ENCODE measurements around the gene TEX9. TPM values are rescaled to one million over a fixed set of nuclear protein-coding genes. Genes with fewer than 3 reads are reported as not detected.
"Not testable (repeated sequence)": the region's sequence is repeated elsewhere in the genome, so short reads cannot be mapped to it uniquely, and the experiment has no call there.

TEX9 gene
- total RNA-seq, result 2.0 TPM
- long read RNA-seq, result 0 reads

DNA sequence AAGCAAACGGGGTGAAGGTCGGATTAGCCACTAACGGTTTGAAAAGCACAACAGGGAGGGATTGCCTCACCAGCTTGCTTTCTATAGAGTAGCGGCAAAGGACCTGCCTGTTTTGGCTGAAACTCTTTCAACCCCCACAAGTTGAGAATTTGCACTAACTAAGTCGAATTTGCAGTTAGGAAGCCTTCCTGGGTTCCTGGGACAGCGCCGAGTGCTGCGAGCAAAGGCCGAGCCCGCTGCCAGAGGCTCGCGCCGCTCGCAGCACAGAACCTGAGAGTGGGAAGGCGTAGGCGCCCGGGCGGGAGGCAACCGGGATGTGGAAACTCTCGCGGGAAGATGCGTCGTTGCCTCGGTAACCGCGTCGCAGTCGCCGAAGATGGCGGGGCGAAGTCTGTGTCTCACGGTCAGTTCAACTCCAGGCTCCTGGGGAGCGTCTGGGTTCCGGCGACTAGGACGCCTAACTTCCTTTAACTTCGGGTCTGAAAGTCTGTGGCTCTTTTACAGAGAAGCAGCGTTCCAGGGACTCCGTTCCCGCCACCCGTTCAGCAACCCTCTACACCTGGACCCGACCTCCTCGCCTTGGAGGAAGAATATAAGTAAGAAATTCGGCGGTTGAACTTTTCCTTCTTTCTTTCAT lies at the start of gene TEX9:
TEX9 (plus strand) TSS at position 352 of the 637 bp plus-strand sequence; CDS start at position 377, 25 bp downstream.
- peak; percentile 89 for DNase-seq (ENCODE audit: low spot score)
- intact Hi-C loops (cut with DNase I), result loop anchor here (5.0 kb wide), 1 partner anchor 118 kb away; no protein-coding TSS in a partner anchor

DNA sequence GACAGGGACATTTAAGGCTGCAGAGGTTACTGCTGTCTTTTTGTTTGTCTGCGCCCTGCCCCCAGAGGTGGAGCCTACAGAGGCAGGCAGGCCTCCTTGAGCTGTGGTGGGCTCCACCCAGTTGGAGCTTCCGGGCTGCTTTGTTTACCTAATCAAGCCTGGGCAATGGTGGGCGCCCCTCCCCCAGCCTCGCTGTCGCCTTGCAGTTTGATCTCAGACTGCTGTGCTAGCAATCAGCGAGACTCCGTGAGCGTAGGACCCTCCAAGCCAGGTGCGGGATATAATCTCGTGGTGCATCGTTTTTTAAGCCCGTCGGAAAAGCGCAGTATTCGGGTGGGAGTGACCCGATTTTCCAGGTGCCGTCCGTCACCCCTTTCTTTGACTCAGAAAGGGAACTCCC lies 48.7 kb upstream of the TEX9 start:
- intact Hi-C loops (cut with DNase I); DNase-seq (ENCODE audit: low spot score): not testable (repeated sequence)

DNA sequence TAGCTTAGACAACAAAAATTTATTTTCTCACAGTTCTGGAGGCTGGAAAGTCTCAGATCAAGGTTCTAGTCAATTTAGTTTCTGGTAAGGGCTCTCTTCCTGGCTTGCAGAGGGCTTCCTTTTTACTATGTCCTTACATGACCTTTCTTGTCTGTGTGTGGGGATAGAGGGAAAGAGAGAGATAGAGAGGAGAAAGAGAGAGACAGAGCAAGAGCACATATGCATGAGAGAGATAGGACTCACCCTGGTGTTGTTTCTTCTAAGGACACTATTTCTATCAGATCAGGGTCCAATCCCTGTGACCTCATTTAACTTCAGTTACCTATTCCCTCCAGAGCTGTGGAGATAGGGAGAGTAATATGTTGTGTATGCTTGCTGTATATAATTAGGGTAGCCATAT lies 44.9 kb upstream of the TEX9 start:
- intact Hi-C loops (cut with DNase I), result no loop called here
- DNase-seq (ENCODE audit: low spot score), result no peak

DNA sequence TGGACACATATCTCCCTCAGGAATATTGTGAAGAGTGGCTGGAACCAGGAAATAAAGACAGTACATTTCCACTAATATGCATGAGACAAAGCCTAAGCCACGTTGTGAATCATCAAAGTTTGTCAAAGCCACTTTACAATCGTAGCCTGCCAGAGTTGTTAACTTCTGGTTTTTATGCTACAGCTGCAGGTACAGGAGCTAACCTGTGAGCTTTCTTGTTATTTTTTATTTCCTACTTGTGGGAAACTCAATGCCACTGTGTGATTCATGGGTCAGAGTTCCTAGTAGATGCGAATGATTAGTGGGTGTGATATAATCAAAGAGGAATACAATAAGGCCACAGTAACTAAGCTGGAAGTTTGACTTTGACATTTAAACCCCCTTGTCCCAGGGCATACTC lies 44.4 kb upstream of the TEX9 start:
- intact Hi-C loops (cut with DNase I), result no loop called here
- no peak for DNase-seq (ENCODE audit: low spot score)

DNA sequence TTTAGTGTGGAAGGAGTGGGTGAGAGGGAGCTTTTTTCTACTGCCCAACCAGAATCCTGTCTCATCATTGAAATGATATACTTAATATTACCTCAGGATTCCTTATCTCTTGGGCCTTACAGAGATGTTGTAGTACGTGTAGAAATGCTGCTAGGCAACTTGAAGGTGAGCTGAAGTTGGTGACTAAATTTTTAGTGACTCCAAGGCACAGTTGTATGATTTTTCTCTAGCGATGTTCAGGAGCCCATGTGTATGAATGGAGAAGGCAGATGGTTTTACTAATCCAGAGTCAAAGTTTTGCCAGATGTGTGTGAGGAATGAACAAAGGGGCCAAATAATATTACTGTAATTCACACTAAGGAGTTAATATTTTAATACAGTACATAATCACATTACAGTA lies 42.8 kb upstream of the TEX9 start:
- intact Hi-C loops (cut with DNase I), result no loop called here
- DNase-seq (ENCODE audit: low spot score), result no peak

DNA sequence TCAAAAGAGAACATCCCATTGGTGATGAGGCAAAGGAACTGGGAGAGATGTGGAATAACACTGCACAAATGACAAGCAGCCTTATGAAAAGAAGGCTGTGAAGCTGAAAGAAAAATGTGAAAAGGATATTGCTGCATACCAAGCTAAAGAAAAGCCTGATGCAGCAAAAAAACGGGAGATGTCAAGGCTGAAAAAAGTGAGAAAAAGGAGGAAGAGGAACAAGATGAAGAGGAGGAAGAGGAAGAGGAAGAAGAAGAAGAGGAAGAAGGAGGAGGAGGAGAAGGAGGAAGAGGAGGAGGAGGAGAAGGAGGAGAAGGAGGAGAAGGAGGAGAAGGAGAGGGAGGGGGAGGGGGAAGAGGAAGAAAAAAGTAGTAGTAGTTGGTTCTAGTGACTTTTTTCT lies 41.8 kb upstream of the TEX9 start:
- intact Hi-C loops (cut with DNase I), result no loop called here
- no peak for DNase-seq (ENCODE audit: low spot score)

DNA sequence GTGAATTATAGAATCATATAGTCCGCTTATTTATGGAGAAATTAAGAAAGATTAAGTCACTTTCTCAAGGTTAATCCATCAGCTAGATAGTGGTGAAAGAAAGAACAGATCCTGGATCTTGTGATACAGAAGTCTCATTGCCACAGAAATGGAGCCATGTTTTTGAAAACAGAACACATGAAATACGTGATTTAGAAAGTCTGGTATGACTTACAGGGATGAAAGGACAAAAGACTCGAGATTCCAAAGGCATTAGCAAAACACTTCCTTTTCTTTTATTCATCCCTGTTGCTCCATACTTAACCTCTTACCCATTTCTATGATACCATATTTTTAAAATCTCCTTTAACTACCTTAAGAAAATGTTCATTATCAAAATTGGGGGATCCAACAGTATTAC lies 40.0 kb upstream of the TEX9 start:
- no peak for DNase-seq (ENCODE audit: low spot score)
- intact Hi-C loops (cut with DNase I), result no loop called here

DNA sequence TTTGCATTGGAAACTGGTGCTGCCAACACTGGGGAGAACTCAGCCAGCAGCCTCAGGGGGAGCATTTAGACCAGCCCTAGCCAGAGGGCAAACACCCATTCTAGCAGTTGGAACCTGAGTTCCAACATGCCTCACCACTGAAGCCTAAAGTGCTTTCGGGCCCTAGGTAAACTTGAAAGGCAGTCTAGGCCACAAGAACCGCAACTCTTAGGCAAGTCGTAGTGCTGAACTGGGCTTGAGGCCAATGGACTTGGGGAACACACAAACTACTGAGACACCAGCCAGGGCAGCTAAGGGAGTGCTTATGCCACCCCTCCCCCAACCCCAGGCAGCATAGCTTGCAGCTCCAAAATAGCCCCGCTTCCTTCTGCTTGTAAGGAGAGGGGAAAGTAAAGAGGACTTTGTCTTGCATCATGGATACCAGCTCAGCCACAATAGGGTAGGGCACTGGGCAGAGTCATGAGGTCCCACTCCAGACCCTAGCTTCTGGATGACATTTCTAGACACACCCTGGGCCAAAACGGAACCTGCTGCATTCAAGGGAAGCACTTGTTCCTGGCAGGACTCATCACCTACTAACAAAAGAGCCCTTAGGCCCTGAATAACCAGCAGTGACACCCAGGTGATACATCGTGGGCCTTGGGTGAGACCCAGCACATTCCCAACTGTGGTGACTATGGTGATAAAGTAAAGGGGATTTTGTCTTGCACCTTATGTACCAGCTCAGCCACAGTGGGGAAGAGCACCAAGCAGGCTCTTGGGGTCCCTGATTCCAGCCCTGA lies 37.3 kb upstream of the TEX9 start:
- intact Hi-C loops (cut with DNase I), result no loop called here
- DNase-seq (ENCODE audit: low spot score), result no peak

DNA sequence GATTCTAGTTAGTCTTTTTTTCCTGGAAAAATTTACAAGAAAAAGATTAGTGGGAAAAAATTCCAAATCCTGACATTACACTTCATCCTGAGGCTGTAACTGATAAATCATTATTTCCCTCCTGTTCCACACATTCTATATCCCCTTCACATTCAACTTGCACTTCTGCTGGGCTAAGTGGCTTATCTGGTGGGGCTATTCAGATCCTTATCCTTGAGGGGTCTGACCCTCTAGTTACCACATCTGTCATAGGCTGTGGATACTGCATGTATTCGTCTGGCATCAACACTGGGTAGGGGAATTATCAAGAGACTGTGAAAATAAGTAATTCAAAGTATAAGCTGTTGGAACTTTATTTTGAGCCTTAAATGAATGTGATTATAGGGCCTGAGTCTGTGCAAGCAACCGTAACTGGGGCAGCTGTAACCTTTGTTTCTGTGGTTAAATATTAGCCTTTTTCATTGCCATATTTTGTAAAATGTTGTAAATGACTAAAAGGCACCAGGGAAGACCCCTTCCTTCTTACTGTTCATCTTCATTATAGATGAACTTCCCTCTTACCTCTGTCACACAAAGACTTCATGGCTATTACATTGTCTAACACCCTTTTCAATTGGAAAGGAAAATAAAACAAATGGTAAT lies 28.0 kb upstream of the TEX9 start:
- DNase-seq (ENCODE audit: low spot score), result no peak
- intact Hi-C loops (cut with DNase I), result no loop called here

DNA sequence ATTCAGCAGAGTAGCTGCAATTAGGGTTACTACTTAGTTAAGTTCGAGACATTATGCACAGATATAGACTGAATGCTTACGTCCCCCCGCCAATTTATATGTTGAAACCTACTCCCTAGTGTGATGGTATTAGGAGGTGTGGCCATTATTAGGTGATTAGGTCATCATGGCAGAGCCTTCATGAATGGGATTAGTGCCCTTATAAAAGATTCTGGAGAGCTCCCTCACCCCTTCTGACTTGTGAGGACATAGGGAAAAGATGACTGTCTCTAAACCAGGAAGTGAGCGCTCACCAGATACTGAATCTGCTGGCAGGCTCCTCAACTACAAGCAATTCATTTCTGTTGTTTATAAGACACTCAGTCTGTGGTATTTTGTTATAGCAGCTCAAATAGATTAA lies 25.6 kb upstream of the TEX9 start:
- intact Hi-C loops (cut with DNase I), result no loop called here
- no peak for DNase-seq (ENCODE audit: low spot score)

DNA sequence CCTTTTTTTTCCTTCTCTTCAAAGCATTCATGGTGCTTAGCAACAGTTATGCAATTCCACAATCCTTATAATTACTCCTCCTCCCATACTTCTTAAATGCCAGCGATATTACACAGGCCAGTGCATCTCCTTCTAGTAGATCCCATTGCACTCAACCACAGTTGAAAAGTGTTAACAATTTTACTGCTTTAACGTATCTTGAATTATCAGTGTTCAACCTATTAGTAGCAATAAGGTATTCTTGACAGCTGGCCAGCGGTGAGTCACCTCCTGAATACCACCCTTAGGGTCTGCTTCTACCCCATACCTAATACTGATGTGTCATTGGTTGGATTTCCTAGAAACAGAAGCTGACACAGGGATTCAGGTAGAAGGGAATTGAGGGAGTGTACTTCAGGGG lies 24.0 kb upstream of the TEX9 start:
- DNase-seq (ENCODE audit: low spot score), result no peak
- intact Hi-C loops (cut with DNase I), result no loop called here

DNA sequence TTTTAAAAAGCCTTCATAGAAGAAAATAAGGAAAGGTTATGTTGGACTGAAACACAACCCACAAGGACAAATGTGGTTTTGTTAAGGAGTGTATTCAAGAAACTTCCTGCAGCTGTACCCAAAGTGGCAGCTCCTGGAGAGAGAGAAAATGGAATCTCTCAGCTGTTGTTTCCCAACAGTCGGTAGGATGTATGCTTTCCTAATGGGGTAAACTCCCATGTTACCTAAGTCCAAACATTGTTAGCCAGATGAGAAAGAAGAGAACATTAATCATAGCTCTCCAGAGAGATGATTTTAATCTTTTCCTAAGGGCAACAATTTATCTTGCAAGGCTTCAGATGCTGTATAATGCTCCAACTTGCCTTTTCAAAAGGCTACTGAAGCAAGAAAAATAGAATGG lies 22.6 kb upstream of the TEX9 start:
- intact Hi-C loops (cut with DNase I), result no loop called here
- DNase-seq (ENCODE audit: low spot score), result no peak

DNA sequence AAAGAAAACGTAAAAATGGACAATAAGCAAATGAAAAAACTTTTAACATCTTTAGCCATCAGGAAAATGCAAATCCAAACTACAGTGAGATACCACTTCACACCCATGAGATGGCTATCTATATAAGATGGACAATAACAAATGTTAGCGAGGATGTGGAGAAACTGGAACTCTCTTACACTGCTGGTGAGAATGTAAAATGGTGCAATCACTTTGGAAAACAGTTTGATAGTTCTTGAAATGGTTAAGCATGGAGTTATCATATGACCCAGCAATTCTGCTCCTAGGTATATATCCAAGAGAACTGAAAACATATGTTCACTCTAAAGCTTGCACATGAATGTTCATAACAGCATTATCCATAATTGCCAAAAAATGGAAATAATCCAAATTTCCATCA lies 21.3 kb upstream of the TEX9 start:
- no peak for DNase-seq (ENCODE audit: low spot score)
- intact Hi-C loops (cut with DNase I), result no loop called here

DNA sequence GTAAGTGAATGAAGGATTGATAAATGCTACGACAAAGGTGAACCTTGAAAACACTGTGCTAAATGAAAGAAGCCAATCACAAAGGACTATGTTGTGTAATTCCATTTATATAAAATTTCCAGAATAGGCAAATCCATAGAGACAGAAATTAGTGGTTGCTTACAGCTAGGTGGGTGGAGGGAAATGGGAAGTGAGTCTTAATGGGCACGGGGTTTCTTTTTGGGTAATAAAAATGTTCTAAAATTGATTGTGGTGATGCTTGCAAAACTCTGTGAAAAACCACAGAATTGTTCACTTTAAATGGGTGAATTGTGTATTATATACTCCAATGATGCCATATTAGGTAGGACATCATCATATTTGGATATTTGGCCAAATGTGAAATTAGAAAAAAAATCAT lies 20.9 kb upstream of the TEX9 start:
- DNase-seq (ENCODE audit: low spot score), result no peak
- intact Hi-C loops (cut with DNase I), result no loop called here

DNA sequence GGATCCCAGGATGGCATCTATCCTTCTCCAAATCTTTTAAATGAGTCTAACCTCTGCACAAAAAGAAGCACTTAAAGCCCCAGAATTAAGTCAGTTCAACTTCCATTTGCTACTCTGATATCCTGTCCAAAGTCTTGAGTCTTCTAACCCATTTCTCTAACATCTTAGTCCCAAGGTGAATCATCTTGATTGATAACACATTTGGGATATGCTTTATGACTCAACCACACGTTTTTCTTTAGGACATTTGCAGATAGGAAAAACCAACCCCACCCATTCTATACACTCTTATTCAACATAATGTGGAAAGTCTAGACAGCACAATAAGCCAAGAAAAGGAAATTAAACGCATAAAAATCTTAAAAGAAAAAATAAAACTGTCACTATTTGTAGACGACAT lies 18.8 kb upstream of the TEX9 start:
- DNase-seq (ENCODE audit: low spot score), result no peak

DNA sequence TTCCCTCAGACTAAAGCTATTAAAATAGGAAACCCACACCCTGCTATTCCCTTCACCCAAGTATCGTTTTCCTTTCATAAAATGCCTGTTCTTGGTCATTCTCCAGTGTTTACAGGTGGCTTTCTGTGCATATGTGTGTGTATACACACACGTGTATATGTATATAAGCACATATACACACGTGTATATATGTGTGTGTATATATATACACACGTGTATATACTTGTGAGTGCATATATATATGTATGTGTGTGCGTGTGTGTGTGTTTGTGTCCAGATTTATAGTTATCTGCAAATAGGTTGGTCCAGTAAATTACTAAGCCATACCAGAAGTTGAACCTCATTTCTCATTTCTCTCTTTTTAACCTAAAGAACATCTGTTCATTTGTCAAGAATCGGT lies 15.7 kb upstream of the TEX9 start:
- DNase-seq (ENCODE audit: low spot score), result no peak
- intact Hi-C loops (cut with DNase I), result no loop called here

More for the DNA sequence above, 18.8 kb upstream of the TEX9 start:
- intact Hi-C loops (cut with DNase I), result no loop called here

DNA sequence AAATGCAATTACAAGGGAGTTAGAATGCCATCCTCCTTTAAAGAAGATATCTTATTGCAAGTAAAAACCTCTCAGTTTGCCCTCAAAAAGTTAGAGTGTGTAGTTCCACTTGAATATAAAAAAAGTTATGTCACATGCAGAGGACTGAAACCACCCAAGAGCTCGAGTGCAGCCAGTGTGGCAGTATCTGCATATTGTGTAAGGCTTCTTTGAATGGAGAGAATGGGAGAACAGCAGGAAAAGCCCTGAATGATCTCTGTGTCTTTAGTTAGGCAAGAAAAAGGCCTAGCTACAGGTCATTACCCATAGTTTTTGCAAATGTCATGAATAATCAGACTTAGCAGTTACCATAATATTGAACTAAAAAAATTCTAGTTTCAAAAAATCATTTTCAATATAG lies 13.9 kb upstream of the TEX9 start:
- no peak for DNase-seq (ENCODE audit: low spot score)
- intact Hi-C loops (cut with DNase I), result no loop called here

DNA sequence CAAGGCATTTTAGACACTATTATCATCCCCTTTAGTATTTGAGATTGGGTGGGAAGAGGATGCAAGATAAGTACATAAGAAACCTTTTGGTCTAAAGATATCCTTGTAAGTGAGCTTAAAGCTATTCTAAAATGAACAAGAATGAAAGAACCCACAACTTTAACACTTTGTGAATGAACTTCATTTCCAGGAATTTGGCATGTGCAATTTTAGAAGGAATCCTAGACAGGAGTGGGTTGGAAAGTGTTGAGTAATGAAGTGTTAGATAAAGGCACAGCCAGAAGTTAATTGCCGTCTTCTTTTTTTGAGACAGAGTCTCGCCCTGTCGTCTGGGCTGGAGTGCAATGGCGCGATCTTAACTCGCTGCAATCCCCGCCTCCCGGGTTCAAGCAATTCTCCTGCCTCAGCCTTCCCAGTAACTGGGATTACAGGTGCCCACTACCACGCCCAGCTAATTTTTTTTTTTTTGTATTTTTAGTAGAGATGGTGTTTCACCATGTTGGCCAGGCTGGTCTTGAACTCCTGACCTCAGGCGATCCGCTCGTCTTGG lies 13.2 kb upstream of the TEX9 start:
- intact Hi-C loops (cut with DNase I), result no loop called here

DNA sequence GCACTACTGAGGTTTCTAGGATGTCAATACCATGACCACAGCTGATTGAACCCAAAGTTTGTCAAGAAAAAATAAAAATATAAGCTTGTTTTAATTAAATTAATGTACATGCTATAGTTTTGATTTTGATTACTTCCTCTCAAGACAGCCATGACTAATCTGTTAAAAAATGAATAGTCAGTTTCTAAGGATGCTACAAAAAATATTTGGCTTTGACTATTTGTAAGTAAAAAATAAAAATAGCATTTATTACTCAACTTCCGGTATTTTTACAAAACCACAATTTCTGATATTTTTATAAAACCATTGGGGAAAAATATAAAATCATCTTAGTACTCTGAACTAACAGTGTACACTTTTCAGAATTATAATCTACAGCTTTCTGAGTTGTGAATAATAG lies 12.1 kb upstream of the TEX9 start:
- intact Hi-C loops (cut with DNase I), result no loop called here
- DNase-seq (ENCODE audit: low spot score), result no peak

More for the DNA sequence above, 13.2 kb upstream of the TEX9 start:
- DNase-seq (ENCODE audit: low spot score), result no peak

DNA sequence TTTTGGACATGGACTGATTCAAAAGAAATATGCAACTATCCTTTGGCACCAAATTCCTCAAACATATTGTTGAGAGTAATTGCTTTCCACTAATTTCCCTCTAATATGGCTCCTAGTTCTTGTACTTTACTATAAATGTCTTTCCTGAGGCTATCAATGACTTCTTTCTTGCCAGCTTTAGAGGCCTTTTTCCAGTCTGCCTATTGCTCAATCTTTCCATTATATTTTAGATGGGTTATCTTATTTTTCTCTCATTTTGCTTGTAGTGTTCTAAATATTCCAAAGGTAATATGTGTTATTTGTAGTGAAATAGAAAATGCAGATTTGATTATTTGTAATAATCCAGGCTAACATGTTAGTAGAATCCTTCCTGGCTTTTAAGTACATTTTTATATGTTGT lies 11.5 kb upstream of the TEX9 start:
- intact Hi-C loops (cut with DNase I), result no loop called here
- DNase-seq (ENCODE audit: low spot score), result no peak

DNA sequence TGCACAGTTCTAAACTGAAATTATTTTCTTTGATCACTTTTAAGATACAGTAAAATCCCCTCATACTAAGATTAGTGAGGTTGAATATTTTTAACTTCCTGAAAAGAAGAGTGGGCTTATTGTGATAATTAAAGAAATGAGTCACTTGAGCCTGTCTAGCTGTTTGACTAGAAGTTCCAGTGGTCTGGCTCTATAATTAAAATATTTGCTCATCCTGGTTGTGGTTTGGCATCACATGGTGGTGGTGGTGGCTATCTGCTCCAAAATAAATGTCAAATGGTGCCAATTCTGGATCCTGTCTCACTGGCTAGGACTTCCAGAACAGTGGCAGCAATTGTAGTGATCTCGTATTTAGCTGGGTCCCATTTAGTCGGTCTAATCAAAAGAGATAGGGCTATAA lies 8.6 kb upstream of the TEX9 start:
- no peak for DNase-seq (ENCODE audit: low spot score)
- intact Hi-C loops (cut with DNase I), result no loop called here

Data from cardiac septum (tissue), 1 donor.